ENCODE results near the gene AFF2.

The AFF2 gene

GRCh38 chrX:148785256-148785655, 284.8 kb downstream of the AFF2 start:
- H3K79me2 ChIP-seq (ENCODE audit: insufficient read depth, low read depth), result no peaks in the 10 kb centered on the region

GRCh38 chrX:148788449-148788848, 288.0 kb downstream of the AFF2 start:
- H3K79me2 ChIP-seq (ENCODE audit: insufficient read depth, low read depth), result no peaks in the 10 kb centered on the region
- H3K4me1 ChIP-seq (ENCODE audit: low read depth, poor library complexity, severe bottlenecking), result no peaks in the 10 kb centered on the region
- no peak for TF ChIP-seq CTCF (conservative IDR thresholded peaks at IDR 0.05; ENCODE audit: low read depth, low read length)
- H4K20me1 ChIP-seq (ENCODE audit: insufficient read depth), result no peaks in the 10 kb centered on the region
- H3K27me3 ChIP-seq (ENCODE audit: insufficient read depth, low read depth), result no peaks in the 10 kb centered on the region
- H3K9ac ChIP-seq, result no peak overlapping the region
- no peak overlapping the region for H3K27ac ChIP-seq
- H3K4me2 ChIP-seq, result no peak overlapping the region
- H3K4me3 ChIP-seq (IDR thresholded peaks at IDR 0.05; ENCODE audit: insufficient read depth, low read depth, low read length), result no peak overlapping the region
- H3K36me3 ChIP-seq (ENCODE audit: insufficient read depth), result no peaks in the 10 kb centered on the region
- H2AFZ ChIP-seq (ENCODE audit: low read depth), result no peak overlapping the region

More at GRCh38 chrX:148785256-148785655, 284.8 kb downstream of the AFF2 start:
- Histone ChIP-seq H3K4me1 (ENCODE audit: low read depth, poor library complexity, severe bottlenecking) (no peaks in the 10 kb centered on the region), H3K4me3 (IDR thresholded peaks at IDR 0.05; ENCODE audit: insufficient read depth, low read depth, low read length) (no peak overlapping the region), H3K4me2 (no peak overlapping the region), H3K36me3 (ENCODE audit: insufficient read depth) (no peaks in the 10 kb centered on the region), H3K9ac (no peak overlapping the region), H3K27me3 (ENCODE audit: insufficient read depth, low read depth) (no peaks in the 10 kb centered on the region), H2AFZ (ENCODE audit: low read depth) (no peak overlapping the region), H3K27ac (no peak overlapping the region), H4K20me1 (ENCODE audit: insufficient read depth) (no peaks in the 10 kb centered on the region)
- TF ChIP-seq CTCF (conservative IDR thresholded peaks at IDR 0.05; ENCODE audit: low read depth, low read length), result no peak

GRCh38 chrX:148794350-148794749, 293.9 kb downstream of the AFF2 start:
- no peak overlapping the region for H3K4me2 ChIP-seq
- no peaks in the 10 kb centered on the region for H3K79me2 ChIP-seq (ENCODE audit: insufficient read depth, low read depth)
- no peaks in the 10 kb centered on the region for H3K27me3 ChIP-seq (ENCODE audit: insufficient read depth, low read depth)

GRCh38 chrX:148804579-148805355, 304.4 kb downstream of the AFF2 start:
- Histone ChIP-seq H3K4me3 (IDR thresholded peaks at IDR 0.05; ENCODE audit: insufficient read depth, low read depth, low read length) (no peak overlapping the region), H3K36me3 (ENCODE audit: insufficient read depth) (no peaks in the 10 kb centered on the region), H4K20me1 (ENCODE audit: insufficient read depth) (no peaks in the 10 kb centered on the region)

More at GRCh38 chrX:148794350-148794749, 293.9 kb downstream of the AFF2 start:
- Histone ChIP-seq H4K20me1 (ENCODE audit: insufficient read depth) (no peaks in the 10 kb centered on the region), H3K9ac (no peak overlapping the region), H3K27ac (no peak overlapping the region), H3K4me1 (ENCODE audit: low read depth, poor library complexity, severe bottlenecking) (no peaks in the 10 kb centered on the region), H3K4me3 (IDR thresholded peaks at IDR 0.05; ENCODE audit: insufficient read depth, low read depth, low read length) (no peak overlapping the region), H2AFZ (ENCODE audit: low read depth) (no peak overlapping the region), H3K36me3 (ENCODE audit: insufficient read depth) (no peaks in the 10 kb centered on the region)
- no peak for TF ChIP-seq CTCF (conservative IDR thresholded peaks at IDR 0.05; ENCODE audit: low read depth, low read length)

More at GRCh38 chrX:148804579-148805355, 304.4 kb downstream of the AFF2 start:
- H3K79me2 ChIP-seq (ENCODE audit: insufficient read depth, low read depth), result no peaks in the 10 kb centered on the region
- H3K4me1 ChIP-seq (ENCODE audit: low read depth, poor library complexity, severe bottlenecking), result no peaks in the 10 kb centered on the region
- no peak overlapping the region for H2AFZ ChIP-seq (ENCODE audit: low read depth)
- H3K9ac ChIP-seq, result no peak overlapping the region
- no peaks in the 10 kb centered on the region for H3K27me3 ChIP-seq (ENCODE audit: insufficient read depth, low read depth)
- no peak for TF ChIP-seq CTCF (conservative IDR thresholded peaks at IDR 0.05; ENCODE audit: low read depth, low read length)
- no peak overlapping the region for H3K4me2 ChIP-seq
- H3K27ac ChIP-seq, result no peak overlapping the region
